HCT116 (cell line): ENCODE results near the gene IRF8. TPM values are rescaled to one million over a fixed set of nuclear protein-coding genes. Genes with fewer than 3 reads are reported as not detected.

Source experiments
- ATAC-seq: fragments of 200-7000 bp; cut with Tn5 transposase; 2 replicates; pipeline ENCODE4 v1.9.1; 2020; ENCODE audit warnings: mild to moderate bottlenecking, moderate library complexity
- BruUV-seq: library from RNA; stranded (reverse); fragments of 400-500 nt; replicated peaks from 2 replicates; lab custom pipeline; 2021; lab: Mats Ljungman, UMichigan
- CTCF ChIA-PET: fragments of 300-600 bp; sonication (Branson Sonifier 250); formaldehyde crosslinking; loops from one replicate; lab custom pipeline; 2021; ENCODE audit warnings: antibody characterized with exemption; lab: Charles Lee
- POLR2A ChIA-PET: fragments of 300-600, 350-600 bp; sonication (Branson Sonifier 250); formaldehyde crosslinking; loops from one replicate; lab custom pipeline; 2021; ENCODE audit warnings: antibody characterized with exemption; lab: Charles Lee
- RAD21 ChIA-PET, 2 experiments: fragments of 300-600 bp; sonication (Branson Sonifier 250); formaldehyde crosslinking; loops; one replicate each; lab custom pipeline; 2023; ENCODE audit warnings: low total read pairs in 2 of 2; ENCODE audit not compliant: uncharacterized antibody in 2 of 2, unreplicated experiment in 2 of 2, low non-redundant PET in 1 of 2; lab: Charles Lee
- DNase-seq: peaks from one replicate; pipeline ENCODE4 v3.0.0-alpha.2; 2010; ENCODE audit warnings: low read depth, low spot score
- H2AFZ ChIP-seq: fragments of 200-600 bp; shearing (Covaris generic), sonication (generic); 2 replicates; pipeline ENCODE4 v1.6.1; 2017; ENCODE audit warnings: low read depth, mixed run types, mixed read lengths, antibody characterized with exemption, low read length; ENCODE audit not compliant: poor library complexity, severe bottlenecking
- H3K27ac ChIP-seq: 2 replicates; pipeline ENCODE4 v1.5.1; 2012; ENCODE audit warnings: low read depth, low read length
- H3K27me3 ChIP-seq: fragments of 200-600 bp; sonication (generic); 2 replicates; pipeline ENCODE4 v1.6.1; 2016; ENCODE audit warnings: mixed run types, low read length, mixed read lengths; ENCODE audit not compliant: insufficient read depth
- H3K36me3 ChIP-seq, 2 experiments: fragments of 200-500 bp in 1 of 2; fragments of 200-600 bp in 1 of 2; sonication (Bioruptor generic) in 1 of 2; sonication (generic) in 1 of 2; 2 replicates each; pipeline versions ENCODE4 v1.5.1 to v1.6.1; 2014 to 2016; ENCODE audit warnings: low read length in 2 of 2, inconsistent platforms in 1 of 2, mixed read lengths in 1 of 2, mixed run types in 1 of 2; ENCODE audit not compliant: insufficient read depth in 2 of 2, control insufficient read depth in 1 of 2
- H3K4me1 ChIP-seq, 2 experiments: fragments of 200-600 bp in 1 of 2; sonication (generic) in 1 of 2; 2 replicates each; pipeline versions ENCODE4 v1.5.1 to v1.6.1; 2012 to 2017; ENCODE audit warnings: low read length in 2 of 2, inconsistent platforms in 1 of 2, mild to moderate bottlenecking in 1 of 2, mixed read lengths in 1 of 2, mixed run types in 1 of 2, moderate library complexity in 1 of 2; ENCODE audit not compliant: insufficient read depth in 2 of 2, control insufficient read depth in 1 of 2
- H3K4me2 ChIP-seq: fragments of 200-600 bp; sonication (generic); 2 replicates; pipeline ENCODE4 v1.6.1; 2017; ENCODE audit warnings: mixed run types, low read length, mixed read lengths
- H3K4me3 ChIP-seq, 2 experiments: fragments of 200-600 bp in 1 of 2; sonication (generic) in 1 of 2; replicated peaks in 1 of 2; 2 replicates each; pipeline ENCODE4 v1.5.1; 2011 to 2016; ENCODE audit warnings: low read length in 2 of 2, control low read depth in 1 of 2, low read depth in 1 of 2, mild to moderate bottlenecking in 1 of 2, mixed read lengths in 1 of 2, mixed run types in 1 of 2
- H3K79me2 ChIP-seq: fragments of 200-600 bp; sonication (generic); 2 replicates; pipeline ENCODE4 v1.6.1; 2017; ENCODE audit warnings: mild to moderate bottlenecking, mixed run types, low read length, moderate library complexity, mixed read lengths; ENCODE audit not compliant: insufficient read depth
- H3K9ac ChIP-seq: fragments of 200-600 bp; sonication (generic); 2 replicates; pipeline ENCODE4 v1.6.1; 2016; ENCODE audit warnings: low read length, mixed read lengths
- H3K9me2 ChIP-seq: fragments of 200-600 bp; sonication (generic), shearing (Covaris generic); 2 replicates; pipeline ENCODE4 v1.6.1; 2017; ENCODE audit warnings: mixed run types, mild to moderate bottlenecking, moderate library complexity; ENCODE audit not compliant: insufficient read depth
- H3K9me3 ChIP-seq, 2 experiments: fragments of 200-500 bp in 1 of 2; fragments of 200-600 bp in 1 of 2; sonication (Bioruptor generic) in 1 of 2; sonication (generic) in 1 of 2; 2 replicates each; pipeline ENCODE4 v1.6.1; 2014 to 2017; ENCODE audit warnings: low read length in 2 of 2, mixed read lengths in 2 of 2, inconsistent platforms in 1 of 2, low read depth in 1 of 2, mild to moderate bottlenecking in 1 of 2, mixed run types in 1 of 2, moderate library complexity in 1 of 2; ENCODE audit not compliant: control insufficient read depth in 1 of 2, insufficient read depth in 1 of 2
- H4K20me1 ChIP-seq: fragments of 200-600 bp; sonication (generic), shearing (Covaris generic); 2 replicates; pipeline ENCODE4 v1.6.1; 2017; ENCODE audit warnings: mixed run types, mild to moderate bottlenecking, moderate library complexity; ENCODE audit not compliant: insufficient read depth
- CEBPB ChIP-seq: IDR thresholded peaks from 2 replicates; pipeline ENCODE4 v1.6.1; 2012; ENCODE audit warnings: low read depth
- EGR1 ChIP-seq: IDR thresholded peaks from 2 replicates; pipeline ENCODE4 v1.6.1; 2012; ENCODE audit warnings: low read depth
- ELF1 ChIP-seq: IDR thresholded peaks from 2 replicates; pipeline ENCODE4 v1.6.1; 2012; ENCODE audit warnings: low read depth, borderline replicate concordance
- EZH2 ChIP-seq: fragments of 200-600 bp; sonication (generic); IDR thresholded peaks from 2 replicates; pipeline ENCODE4 v1.6.1; 2017; ENCODE audit warnings: antibody characterized with exemption, mixed run types
- EZH2phosphoT487 ChIP-seq: fragments of 200-600 bp; IDR thresholded peaks from 2 replicates; pipeline ENCODE4 v1.6.1; 2018; ENCODE audit warnings: antibody characterized with exemption, borderline replicate concordance
- FOSL1 ChIP-seq: IDR thresholded peaks from 2 replicates; pipeline ENCODE4 v1.6.1; 2012; ENCODE audit warnings: low read depth
- JUND ChIP-seq: IDR thresholded peaks from 2 replicates; pipeline ENCODE4 v1.6.1; 2012
- POLR2A ChIP-seq: IDR thresholded peaks from 2 replicates; pipeline ENCODE4 v1.7.0; 2011; ENCODE audit warnings: borderline replicate concordance; ENCODE audit not compliant: insufficient read depth, insufficient read length; ENCODE audit errors: extremely low read depth
- POLR2AphosphoS5 ChIP-seq: IDR thresholded peaks from 2 replicates; pipeline ENCODE4 v1.6.1; 2011; ENCODE audit warnings: mild to moderate bottlenecking, low read depth, low read length, moderate library complexity
- RAD21 ChIP-seq: IDR thresholded peaks from 2 replicates; pipeline ENCODE4 v1.6.1; 2012; ENCODE audit warnings: low read depth, mild to moderate bottlenecking
- SIN3A ChIP-seq: IDR thresholded peaks from 2 replicates; pipeline ENCODE4 v1.6.1; 2012; ENCODE audit warnings: low read depth
- SRF ChIP-seq: IDR thresholded peaks from 2 replicates; pipeline ENCODE4 v1.6.1; 2012; ENCODE audit warnings: low read depth
- TCF7L2 ChIP-seq: IDR thresholded peaks from 2 replicates; pipeline ENCODE4 v1.7.0; 2011; ENCODE audit warnings: borderline replicate concordance, inconsistent platforms; ENCODE audit not compliant: insufficient read depth, insufficient read length; ENCODE audit errors: extremely low read depth
- ZFX ChIP-seq: fragments of 450-650 bp; IDR thresholded peaks from 2 replicates; pipeline ENCODE4 v1.6.1; 2017
- ZNF274 ChIP-seq: fragments of 200-500 bp; sonication (Bioruptor generic); IDR thresholded peaks from 2 replicates; pipeline ENCODE4 v1.6.1; 2014; ENCODE audit warnings: mild to moderate bottlenecking, low read depth, low read length, inconsistent platforms
- intact Hi-C: fragments of 100-400 bp; cut with micrococcal nuclease; formaldehyde crosslinking; loops from 2 replicates; pipeline ENCODE4 v1.10.0; 2022
- total RNA-seq: library from RNA; stranded (reverse); gene quantifications from one replicate; pipeline ENCODE4 v1.2.1, GENCODE V29; 2021; ENCODE audit not compliant: unreplicated experiment
- TF ChIP-seq, protein P1 (sequence below): IDR thresholded peaks from 2 replicates; pipeline ENCODE4 v1.6.1; 2012
- TF ChIP-seq, protein P2 (sequence below), 3 experiments: fragments of 200-600 bp in 1 of 3; sonication (generic) in 1 of 3; IDR thresholded peaks in 2 of 3; conservative IDR thresholded peaks in 1 of 3; 2 replicates each; pipeline ENCODE4 v1.5.1; 2012 to 2017; ENCODE audit warnings: low read depth in 2 of 3, low read length in 2 of 3, antibody characterized with exemption in 1 of 3, borderline replicate concordance in 1 of 3, control low read depth in 1 of 3, mild to moderate bottlenecking in 1 of 3, mixed read lengths in 1 of 3, mixed run types in 1 of 3, moderate library complexity in 1 of 3; ENCODE audit not compliant: insufficient read depth in 1 of 3
- TF ChIP-seq, protein P3 (sequence below): IDR thresholded peaks from 2 replicates; pipeline ENCODE4 v1.6.1; 2012; ENCODE audit warnings: low read depth
- TF ChIP-seq, protein P4 (sequence below): IDR thresholded peaks from 2 replicates; pipeline ENCODE4 v1.6.1; 2011; ENCODE audit warnings: mild to moderate bottlenecking, low read length, moderate library complexity; ENCODE audit not compliant: insufficient replicate concordance; ENCODE audit errors: extremely low read depth

Gene IRF8
- total RNA-seq, 1 experiment from 2014 or later, result 0.61 TPM

DNA sequence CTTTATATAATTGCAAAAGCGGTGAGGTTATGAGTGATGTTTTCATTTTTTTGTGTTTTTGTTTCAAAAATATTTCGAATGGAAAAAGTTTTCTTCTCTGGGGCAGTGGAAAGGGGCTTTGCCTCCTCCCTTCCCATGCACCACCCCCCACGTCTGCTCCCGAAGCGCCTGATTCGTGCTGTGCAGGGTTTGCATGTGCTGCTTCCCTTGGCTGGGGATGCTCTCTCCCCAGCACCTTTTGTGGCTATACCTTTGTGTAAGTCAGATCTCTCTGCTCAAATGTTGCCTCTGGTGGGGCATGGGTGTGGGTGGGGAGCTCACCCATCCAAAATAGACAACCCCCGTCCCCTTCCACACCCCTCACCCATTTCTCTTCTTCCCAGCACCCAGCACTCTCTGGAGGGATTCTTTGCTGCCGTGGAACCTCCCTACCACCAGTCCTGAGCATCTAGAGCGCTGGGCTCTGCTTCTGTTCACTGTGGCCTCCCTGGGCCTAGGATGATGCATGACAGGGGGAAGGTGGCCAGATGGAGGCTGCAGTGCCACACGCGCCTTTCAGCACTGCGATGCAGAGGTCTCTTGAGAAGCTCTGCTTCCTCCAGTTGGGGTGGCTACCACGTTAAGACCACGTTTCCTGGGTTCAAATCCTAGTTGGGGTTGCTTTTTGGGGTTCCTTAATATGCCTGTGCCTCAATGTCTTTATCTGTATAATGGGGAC is 71.2 kb downstream of the IRF8 start:
- Histone ChIP-seq H2AFZ (no peak overlapping the region), H3K4me2 (no peak overlapping the region), H3K27ac (no peak overlapping the region), H4K20me1 (no peaks in the 10 kb centered on the region), H3K4me3 (no peak overlapping the region), H3K4me1 (no peaks in the 10 kb centered on the region), H3K9me3 (peaks cover 0 to 10% of the 10 kb centered on the region in 2 experiments; a peak in 1 of 4 replicates), H3K9ac (no peak overlapping the region), H3K9me2 (no peaks in the 10 kb centered on the region), H3K27me3 (peaks cover 55% of the 10 kb centered on the region), H3K79me2 (no peaks in the 10 kb centered on the region), H3K36me3 (no peaks in the 10 kb centered on the region)
- TF ChIP-seq ELF1 (no peak), ZFX (no peak), SRF (no peak), RAD21 (no peak), EZH2phosphoT487 (no peak), CEBPB (no peak), POLR2AphosphoS5 (no peak), TCF7L2 (no peak), EGR1 (no peak), ZNF274 (no peak), FOSL1 (no peak), SIN3A (no peak), JUND (no peak), EZH2 (no peak), POLR2A (no peak)
- TF ChIP-seq, protein P1, sequence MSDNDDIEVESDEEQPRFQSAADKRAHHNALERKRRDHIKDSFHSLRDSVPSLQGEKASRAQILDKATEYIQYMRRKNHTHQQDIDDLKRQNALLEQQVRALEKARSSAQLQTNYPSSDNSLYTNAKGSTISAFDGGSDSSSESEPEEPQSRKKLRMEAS, result no peak
- TF ChIP-seq, protein P2, sequence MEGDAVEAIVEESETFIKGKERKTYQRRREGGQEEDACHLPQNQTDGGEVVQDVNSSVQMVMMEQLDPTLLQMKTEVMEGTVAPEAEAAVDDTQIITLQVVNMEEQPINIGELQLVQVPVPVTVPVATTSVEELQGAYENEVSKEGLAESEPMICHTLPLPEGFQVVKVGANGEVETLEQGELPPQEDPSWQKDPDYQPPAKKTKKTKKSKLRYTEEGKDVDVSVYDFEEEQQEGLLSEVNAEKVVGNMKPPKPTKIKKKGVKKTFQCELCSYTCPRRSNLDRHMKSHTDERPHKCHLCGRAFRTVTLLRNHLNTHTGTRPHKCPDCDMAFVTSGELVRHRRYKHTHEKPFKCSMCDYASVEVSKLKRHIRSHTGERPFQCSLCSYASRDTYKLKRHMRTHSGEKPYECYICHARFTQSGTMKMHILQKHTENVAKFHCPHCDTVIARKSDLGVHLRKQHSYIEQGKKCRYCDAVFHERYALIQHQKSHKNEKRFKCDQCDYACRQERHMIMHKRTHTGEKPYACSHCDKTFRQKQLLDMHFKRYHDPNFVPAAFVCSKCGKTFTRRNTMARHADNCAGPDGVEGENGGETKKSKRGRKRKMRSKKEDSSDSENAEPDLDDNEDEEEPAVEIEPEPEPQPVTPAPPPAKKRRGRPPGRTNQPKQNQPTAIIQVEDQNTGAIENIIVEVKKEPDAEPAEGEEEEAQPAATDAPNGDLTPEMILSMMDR (IDR thresholded peaks at IDR 0.05 in 2 of 3, conservative IDR thresholded peaks at IDR 0.05 in 1 of 3; ENCODE audit: borderline replicate concordance in 1 of 3, insufficient read depth in 1 of 3, low read depth in 2 of 3, low read length in 2 of 3), result no peak
- TF ChIP-seq, protein P3, sequence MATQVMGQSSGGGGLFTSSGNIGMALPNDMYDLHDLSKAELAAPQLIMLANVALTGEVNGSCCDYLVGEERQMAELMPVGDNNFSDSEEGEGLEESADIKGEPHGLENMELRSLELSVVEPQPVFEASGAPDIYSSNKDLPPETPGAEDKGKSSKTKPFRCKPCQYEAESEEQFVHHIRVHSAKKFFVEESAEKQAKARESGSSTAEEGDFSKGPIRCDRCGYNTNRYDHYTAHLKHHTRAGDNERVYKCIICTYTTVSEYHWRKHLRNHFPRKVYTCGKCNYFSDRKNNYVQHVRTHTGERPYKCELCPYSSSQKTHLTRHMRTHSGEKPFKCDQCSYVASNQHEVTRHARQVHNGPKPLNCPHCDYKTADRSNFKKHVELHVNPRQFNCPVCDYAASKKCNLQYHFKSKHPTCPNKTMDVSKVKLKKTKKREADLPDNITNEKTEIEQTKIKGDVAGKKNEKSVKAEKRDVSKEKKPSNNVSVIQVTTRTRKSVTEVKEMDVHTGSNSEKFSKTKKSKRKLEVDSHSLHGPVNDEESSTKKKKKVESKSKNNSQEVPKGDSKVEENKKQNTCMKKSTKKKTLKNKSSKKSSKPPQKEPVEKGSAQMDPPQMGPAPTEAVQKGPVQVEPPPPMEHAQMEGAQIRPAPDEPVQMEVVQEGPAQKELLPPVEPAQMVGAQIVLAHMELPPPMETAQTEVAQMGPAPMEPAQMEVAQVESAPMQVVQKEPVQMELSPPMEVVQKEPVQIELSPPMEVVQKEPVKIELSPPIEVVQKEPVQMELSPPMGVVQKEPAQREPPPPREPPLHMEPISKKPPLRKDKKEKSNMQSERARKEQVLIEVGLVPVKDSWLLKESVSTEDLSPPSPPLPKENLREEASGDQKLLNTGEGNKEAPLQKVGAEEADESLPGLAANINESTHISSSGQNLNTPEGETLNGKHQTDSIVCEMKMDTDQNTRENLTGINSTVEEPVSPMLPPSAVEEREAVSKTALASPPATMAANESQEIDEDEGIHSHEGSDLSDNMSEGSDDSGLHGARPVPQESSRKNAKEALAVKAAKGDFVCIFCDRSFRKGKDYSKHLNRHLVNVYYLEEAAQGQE, result no peak
- TF ChIP-seq, protein P4, sequence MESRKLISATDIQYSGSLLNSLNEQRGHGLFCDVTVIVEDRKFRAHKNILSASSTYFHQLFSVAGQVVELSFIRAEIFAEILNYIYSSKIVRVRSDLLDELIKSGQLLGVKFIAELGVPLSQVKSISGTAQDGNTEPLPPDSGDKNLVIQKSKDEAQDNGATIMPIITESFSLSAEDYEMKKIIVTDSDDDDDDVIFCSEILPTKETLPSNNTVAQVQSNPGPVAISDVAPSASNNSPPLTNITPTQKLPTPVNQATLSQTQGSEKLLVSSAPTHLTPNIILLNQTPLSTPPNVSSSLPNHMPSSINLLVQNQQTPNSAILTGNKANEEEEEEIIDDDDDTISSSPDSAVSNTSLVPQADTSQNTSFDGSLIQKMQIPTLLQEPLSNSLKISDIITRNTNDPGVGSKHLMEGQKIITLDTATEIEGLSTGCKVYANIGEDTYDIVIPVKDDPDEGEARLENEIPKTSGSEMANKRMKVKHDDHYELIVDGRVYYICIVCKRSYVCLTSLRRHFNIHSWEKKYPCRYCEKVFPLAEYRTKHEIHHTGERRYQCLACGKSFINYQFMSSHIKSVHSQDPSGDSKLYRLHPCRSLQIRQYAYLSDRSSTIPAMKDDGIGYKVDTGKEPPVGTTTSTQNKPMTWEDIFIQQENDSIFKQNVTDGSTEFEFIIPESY, result no peak
- DNase-seq (no peak), ATAC-seq (no peak)
- RAD21 ChIA-PET, result no interaction called here
- intact Hi-C loops, result no loop called here
- POLR2A ChIA-PET, result no interaction called here
- no TSS peak for BruUV-seq
- CTCF ChIA-PET, result no interaction called here
